HK-2 (cell line): ENCODE results near the gene MARK4.

Experiments used
- DNase-seq: peaks from one replicate; pipeline ENCODE4 v3.0.0-alpha.2; 2018; ENCODE audit not compliant: unreplicated experiment

Gene MARK4

GRCh38 chr19:45271735-45272108 is 20.7 kb downstream of the MARK4 start:
- DNase-seq = no peak

GRCh38 chr19:45273521-45273855 is 22.4 kb downstream of the MARK4 start:
- no peak for DNase-seq

GRCh38 chr19:45275370-45275971 is 24.4 kb downstream of the MARK4 start:
- no peak for DNase-seq

- DNase-seq = no peak
Measured at GRCh38 chr19:45276284-45276687, 25.2 kb downstream of the MARK4 start.

GRCh38 chr19:45278087-45278486 is 27.0 kb downstream of the MARK4 start:
- DNase-seq = no peak

- no peak for DNase-seq
Measured at GRCh38 chr19:45279587-45280192, 28.6 kb downstream of the MARK4 start.

GRCh38 chr19:45280471-45280961 is 29.4 kb downstream of the MARK4 start:
- no peak for DNase-seq

DNA sequence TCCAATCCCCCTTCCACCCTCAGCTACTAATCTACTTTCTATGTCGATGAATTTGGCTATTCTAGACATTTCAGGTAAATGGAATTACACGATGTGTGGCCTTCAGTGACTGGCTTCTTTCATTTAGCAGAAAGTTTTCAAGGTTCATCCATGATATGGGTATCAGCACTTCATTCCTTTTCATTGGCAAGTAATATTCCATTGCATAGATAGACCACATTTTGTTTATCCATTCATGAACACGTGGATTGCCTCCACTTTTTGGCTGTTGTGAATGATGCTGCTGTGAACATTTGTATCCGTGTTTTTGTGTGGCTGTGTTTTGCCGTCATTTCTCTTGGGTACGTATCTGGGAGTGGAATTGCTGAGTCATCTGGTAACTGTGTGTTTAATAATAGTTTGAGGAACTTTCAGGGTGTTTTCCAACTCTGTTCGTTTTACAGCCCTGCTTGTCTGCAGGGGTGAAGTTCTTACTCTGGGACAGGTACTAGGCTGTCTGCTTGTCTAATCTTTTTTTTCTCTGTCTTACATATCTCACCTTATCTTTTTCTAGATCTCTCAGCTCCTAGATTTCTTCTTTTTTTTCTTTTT is 32.5 kb downstream of the MARK4 start:
- no peak for DNase-seq

DNA sequence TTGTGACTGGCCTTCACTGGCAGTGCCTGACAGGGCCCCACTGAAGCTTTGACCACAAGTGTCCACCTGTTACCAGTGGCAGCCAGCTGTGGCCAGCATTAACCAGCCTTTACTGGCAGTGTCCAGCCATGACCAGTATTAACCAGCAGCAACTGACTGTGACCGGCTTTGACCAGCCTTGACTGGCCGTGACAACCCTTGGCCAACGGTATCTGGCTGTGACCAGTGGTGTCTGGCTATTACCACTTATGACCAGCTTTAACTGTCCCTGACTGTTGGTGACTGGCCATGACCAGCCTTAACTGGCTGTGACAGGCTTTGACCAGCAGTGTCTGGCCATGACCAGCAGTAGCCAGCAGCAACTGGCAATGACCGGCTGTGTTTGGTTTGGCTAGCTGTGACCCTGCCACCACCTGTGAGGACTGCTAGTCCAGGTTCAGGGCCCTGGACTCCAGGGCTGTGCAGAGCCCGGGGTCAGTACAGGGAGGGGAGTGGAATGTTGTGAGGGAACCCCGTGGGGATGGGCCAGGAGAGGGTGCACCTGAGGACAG is 39.4 kb downstream of the MARK4 start:
- DNase-seq = no peak

GRCh38 chr19:45291834-45292233 is 40.8 kb downstream of the MARK4 start:
- DNase-seq = no peak

DNA sequence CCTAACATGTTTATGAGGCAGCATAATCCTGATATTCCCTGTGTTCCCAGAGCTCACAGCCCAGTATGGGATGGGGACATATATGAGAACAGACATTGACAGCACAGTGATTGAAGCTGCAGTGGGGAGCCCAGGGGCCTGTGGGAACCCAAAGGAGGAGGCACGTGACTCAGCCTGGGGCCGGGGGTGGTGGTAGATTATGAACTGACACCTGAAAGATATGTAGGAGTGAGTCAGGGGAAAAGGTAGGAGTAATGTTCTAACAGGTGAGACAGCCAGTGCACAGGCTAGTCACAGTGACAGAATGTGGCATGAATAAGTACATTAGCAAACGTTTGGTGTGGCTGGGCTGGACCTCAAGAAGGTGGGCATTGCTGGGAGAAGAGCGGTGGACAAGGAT is 42.6 kb downstream of the MARK4 start:
- DNase-seq = no peak

DNA sequence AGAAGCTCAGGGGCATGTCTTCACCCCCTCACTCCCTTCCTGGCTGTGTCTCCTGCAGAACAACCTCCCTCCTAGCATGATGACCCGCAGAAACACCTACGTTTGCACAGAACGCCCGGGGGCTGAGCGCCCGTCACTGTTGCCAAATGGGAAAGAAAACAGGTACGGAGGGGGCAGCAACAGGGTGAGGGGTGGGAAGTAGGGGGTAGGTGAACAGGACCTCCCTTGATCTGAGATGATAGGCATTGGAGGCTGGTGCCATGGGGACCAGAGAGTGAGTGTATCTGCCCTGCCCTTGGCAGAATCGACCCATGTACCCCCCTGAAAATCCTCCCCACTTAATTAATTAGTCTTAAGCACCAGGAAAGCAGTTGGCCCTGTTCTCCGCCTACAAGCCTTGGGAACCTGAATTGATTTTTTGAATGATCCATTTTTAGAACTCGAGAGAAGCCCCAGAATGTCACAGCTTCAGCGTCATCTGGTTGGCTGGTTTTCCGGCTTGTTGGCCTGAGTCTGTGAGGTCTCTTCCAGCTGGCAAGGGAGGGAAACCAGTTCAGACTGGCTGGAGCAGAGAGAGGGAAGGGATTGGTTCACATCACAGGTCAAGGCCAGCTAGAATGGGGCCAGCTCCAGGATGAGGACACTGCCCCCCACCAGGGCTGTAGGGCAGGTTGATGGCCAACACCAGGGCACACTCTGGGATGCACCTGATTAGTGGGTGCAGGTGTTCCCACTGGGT is 43.4 kb downstream of the MARK4 start:
- no peak for DNase-seq

DNA sequence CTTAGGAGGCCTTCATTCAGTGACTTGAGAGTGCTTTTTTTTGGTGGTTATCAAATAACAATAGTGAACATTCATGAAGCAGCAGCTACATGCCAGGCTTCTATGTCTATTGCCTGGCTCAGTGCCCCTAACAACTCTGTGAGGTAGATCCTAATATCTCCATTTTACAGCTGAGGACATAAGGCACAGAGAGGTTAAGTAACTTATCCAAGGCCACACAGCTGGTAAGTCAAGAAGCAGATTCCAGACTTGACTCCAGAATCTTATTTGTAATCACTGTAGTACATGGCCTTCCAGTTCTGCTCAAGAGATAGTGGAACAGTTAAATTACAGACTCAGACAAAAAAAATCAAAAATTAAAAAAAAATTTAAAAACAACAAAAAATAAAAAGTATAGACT is 44.8 kb downstream of the MARK4 start:
- no peak for DNase-seq

- no peak for DNase-seq
Measured at GRCh38 chr19:45296355-45296754, 45.3 kb downstream of the MARK4 start.

DNA sequence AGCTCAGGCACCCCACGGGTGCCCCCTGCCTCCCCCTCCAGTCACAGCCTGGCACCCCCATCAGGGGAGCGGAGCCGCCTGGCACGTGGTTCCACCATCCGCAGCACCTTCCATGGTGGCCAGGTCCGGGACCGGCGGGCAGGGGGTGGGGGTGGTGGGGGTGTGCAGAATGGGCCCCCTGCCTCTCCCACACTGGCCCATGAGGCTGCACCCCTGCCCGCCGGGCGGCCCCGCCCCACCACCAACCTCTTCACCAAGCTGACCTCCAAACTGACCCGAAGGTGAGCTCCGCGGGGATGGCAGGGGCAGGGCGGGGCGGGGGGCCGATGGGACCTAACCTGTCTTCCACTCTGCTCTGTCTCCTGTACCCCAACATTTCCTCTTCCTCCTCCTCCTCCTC is 46.6 kb downstream of the MARK4 start:
- no peak for DNase-seq

DNA sequence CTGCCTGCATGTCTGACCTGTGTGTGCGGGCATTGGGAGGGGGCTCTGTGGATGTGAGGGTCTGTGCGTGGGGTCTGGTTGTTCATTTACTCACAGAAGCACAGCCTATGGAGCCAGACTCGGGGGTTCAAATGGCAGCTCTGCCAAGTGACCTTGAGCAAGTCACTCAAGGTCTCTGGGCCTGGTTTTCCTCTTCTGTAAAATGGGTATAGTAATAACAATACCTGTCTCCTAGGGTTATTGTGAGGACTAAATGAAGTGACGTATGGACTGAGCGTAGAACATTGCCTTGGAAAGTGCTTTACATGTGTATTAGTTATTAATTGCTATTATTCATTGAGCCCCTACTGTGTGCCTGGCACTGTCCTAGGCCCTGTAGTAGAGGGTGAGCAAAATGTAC is 47.2 kb downstream of the MARK4 start:
- no peak for DNase-seq

- no peak for DNase-seq
Measured at GRCh38 chr19:45299719-45300118, 48.6 kb downstream of the MARK4 start.

GRCh38 chr19:45302416-45302815 is 51.3 kb downstream of the MARK4 start:
- DNase-seq = no peak

- no peak for DNase-seq
Measured at GRCh38 chr19:45303269-45304060, 52.4 kb downstream of the MARK4 start.

DNA sequence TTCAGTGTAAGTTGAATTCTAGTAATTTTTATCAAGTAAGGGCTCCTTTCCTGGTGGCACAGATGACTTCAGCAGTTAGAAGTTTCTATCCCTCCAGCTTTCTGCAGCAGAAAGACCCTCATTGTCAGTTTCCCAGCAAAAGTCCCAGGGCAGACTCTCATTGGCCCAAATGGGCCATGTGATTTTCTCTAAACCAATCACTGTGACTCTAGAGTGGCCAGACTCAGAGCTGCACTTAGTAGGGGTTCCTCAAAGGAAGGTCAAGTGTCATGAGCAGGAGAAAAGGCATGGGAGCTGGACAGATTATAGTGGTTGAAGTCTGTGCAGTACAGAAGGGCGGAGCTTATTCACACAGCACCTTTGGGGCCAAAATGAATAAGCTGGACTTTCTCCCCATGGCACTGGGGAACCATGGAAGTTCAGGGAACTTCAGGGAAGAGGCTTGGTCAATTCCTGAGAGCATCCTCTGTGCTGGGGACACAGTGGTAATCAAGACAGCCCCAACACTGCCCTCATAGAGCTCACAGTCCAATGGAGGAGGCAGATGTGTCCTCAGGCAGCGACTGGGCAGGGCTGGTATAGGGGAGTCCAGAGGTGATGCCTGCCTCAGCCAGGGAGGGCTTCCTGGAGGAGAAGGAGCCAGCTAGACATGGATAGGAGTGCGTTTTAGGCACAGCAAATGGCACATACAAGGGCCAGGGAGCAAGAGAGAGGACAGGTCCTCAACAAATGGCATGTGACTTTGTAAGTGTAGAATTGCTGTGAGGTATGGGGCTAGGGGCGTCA is 53.3 kb downstream of the MARK4 start:
- no peak for DNase-seq

GRCh38 chr19:45305007-45305406 is 53.9 kb downstream of the MARK4 start:
- no peak for DNase-seq
